Retinal pigment epithelial cell (primary cell): ENCODE results near the gene ZNF92.
"Not testable (repeated sequence)": the region's sequence is repeated elsewhere in the genome, so short reads cannot be mapped to it uniquely, and the experiment has no call there.

Source experiments
- DNase-seq: peaks from one replicate; pipeline ENCODE4 v3.0.0-alpha.2; 2010; ENCODE audit warnings: low read depth
- H3K4me3 ChIP-seq: 2 replicates; pipeline ENCODE4 v1.5.1; 2011; ENCODE audit warnings: mild to moderate bottlenecking, low read length, control low read depth, moderate library complexity
- CTCF ChIP-seq: conservative IDR thresholded peaks from 2 replicates; pipeline ENCODE4 v1.5.1; 2011; ENCODE audit warnings: low read depth, low read length, control low read depth, inconsistent platforms

ZNF92 gene

GRCh38 chr7:65444899-65445823 lies 71.5 kb downstream of the ZNF92 start:
- no peak for TF ChIP-seq CTCF
- H3K4me3 ChIP-seq: no peak overlapping the region
- no peak for DNase-seq

GRCh38 chr7:65447041-65447440 lies 73.4 kb downstream of the ZNF92 start:
- not testable (repeated sequence) for H3K4me3 ChIP-seq, DNase-seq
- peak; percentile 32 for TF ChIP-seq CTCF

- H3K4me3 ChIP-seq: no peak overlapping the region
- peak; percentile 49 for DNase-seq
- TF ChIP-seq CTCF: no peak
These were observed 75.3 kb downstream of the ZNF92 start for GRCh38 chr7:65448816-65449504.

GRCh38 chr7:65449505-65449852 lies 75.8 kb downstream of the ZNF92 start:
- no peak for DNase-seq
- no peak for TF ChIP-seq CTCF
- H3K4me3 ChIP-seq: no peak overlapping the region
